HEK293 (cell line): ENCODE results near the gene SLC26A4.

Source experiments
- CTCF ChIA-PET: fragments of 350-600 bp; formaldehyde crosslinking; extraction: SDS; loops from one replicate; lab custom pipeline; 2021; ENCODE audit warnings: antibody characterized with exemption; lab: Yijun Ruan, JAX
- POLR2A ChIA-PET: fragments of 300-600 bp; formaldehyde crosslinking; extraction: SDS; loops from one replicate; lab custom pipeline; 2020; ENCODE audit warnings: antibody characterized with exemption, inconsistent platforms; lab: Yijun Ruan, JAX
- H3K27ac ChIP-seq: fragments of 200-500 bp; sonication (Bioruptor generic); 2 replicates; pipeline ENCODE4 v1.5.1; 2014; ENCODE audit warnings: low read depth, low read length, control low read depth, inconsistent platforms; ENCODE audit errors: extremely low read depth
- H3K36me3 ChIP-seq, 2 experiments: fragments of 200-500 bp in 1 of 2; sonication (Bioruptor generic) in 1 of 2; 1 replicate in 1 of 2; 2 replicates in 1 of 2; pipeline ENCODE4 v1.5.1; 2014 to 2017; ENCODE audit warnings: inconsistent platforms in 2 of 2, low read length in 2 of 2; ENCODE audit not compliant: control insufficient read depth in 2 of 2, insufficient read depth in 1 of 2
- H3K4me1 ChIP-seq: fragments of 200-500 bp; sonication (Bioruptor generic); 2 replicates; pipeline ENCODE4 v1.5.1; 2014; ENCODE audit warnings: mild to moderate bottlenecking, low read length, inconsistent platforms; ENCODE audit not compliant: control insufficient read depth, insufficient read depth
- H3K4me3 ChIP-seq: 2 replicates; pipeline ENCODE4 v1.5.1; 2011; ENCODE audit warnings: low read depth, mild to moderate bottlenecking, control low read depth, low read length, moderate library complexity
- H3K9me3 ChIP-seq: fragments of 200-500 bp; sonication (Bioruptor generic); 2 replicates; pipeline ENCODE4 v1.5.1; 2014; ENCODE audit warnings: low read depth, low read length, inconsistent platforms; ENCODE audit not compliant: control insufficient read depth, insufficient read depth
- AEBP2 ChIP-seq: fragments of 450-650 bp; formaldehyde crosslinking; IDR thresholded peaks from 2 replicates; pipeline ENCODE4 v1.5.1; 2016; ENCODE audit warnings: missing biosample characterization, missing genetic modification characterization, borderline replicate concordance
- BCL6B ChIP-seq: fragments of 450-650 bp; formaldehyde crosslinking; IDR thresholded peaks from 2 replicates; pipeline ENCODE4 v1.5.1; 2017; ENCODE audit warnings: missing biosample characterization, missing genetic modification characterization
- FEZF1 ChIP-seq: fragments of 450-650 bp; formaldehyde crosslinking; IDR thresholded peaks from 2 replicates; pipeline ENCODE4 v1.5.1; 2016; ENCODE audit warnings: missing biosample characterization, missing genetic modification characterization
- PRDM1 ChIP-seq: fragments of 450-650 bp; formaldehyde crosslinking; IDR thresholded peaks from 2 replicates; pipeline ENCODE4; 2016; ENCODE audit warnings: missing biosample characterization, missing genetic modification characterization
- SALL2 ChIP-seq: fragments of 450-650 bp; formaldehyde crosslinking; IDR thresholded peaks from 2 replicates; pipeline ENCODE4 v1.5.0; 2017; ENCODE audit warnings: missing biosample characterization, mild to moderate bottlenecking, missing genetic modification characterization, borderline replicate concordance
- SP7 ChIP-seq: fragments of 450-650 bp; formaldehyde crosslinking; IDR thresholded peaks from 2 replicates; pipeline ENCODE4 v1.5.1; 2016; ENCODE audit warnings: missing biosample characterization, missing genetic modification characterization
- TRIM28 ChIP-seq: IDR thresholded peaks from 2 replicates; pipeline ENCODE4 v1.6.1; 2011; ENCODE audit warnings: low read length, control low read depth, borderline replicate concordance
- ZBTB20 ChIP-seq: fragments of 450-650 bp; formaldehyde crosslinking; IDR thresholded peaks from 2 replicates; pipeline ENCODE4 v1.5.1; 2016; ENCODE audit warnings: missing biosample characterization, missing genetic modification characterization
- ZBTB44 ChIP-seq: fragments of 450-650 bp; IDR thresholded peaks from 2 replicates; pipeline ENCODE4 v1.5.1; 2018; ENCODE audit warnings: missing biosample characterization, mild to moderate bottlenecking, missing genetic modification characterization
- ZFP37 ChIP-seq: fragments of 450-650 bp; formaldehyde crosslinking; IDR thresholded peaks from 2 replicates; pipeline ENCODE4 v1.5.1; 2016; ENCODE audit warnings: missing biosample characterization, missing genetic modification characterization
- ZNF10 ChIP-seq: fragments of 450-650 bp; formaldehyde crosslinking; IDR thresholded peaks from 2 replicates; pipeline ENCODE4 v1.5.1; 2017; ENCODE audit warnings: missing biosample characterization, missing genetic modification characterization
- ZNF112 ChIP-seq: fragments of 450-650 bp; formaldehyde crosslinking; IDR thresholded peaks from 2 replicates; pipeline ENCODE4 v1.5.0; 2017; ENCODE audit warnings: missing biosample characterization, missing genetic modification characterization
- ZNF138 ChIP-seq: fragments of 450-650 bp; formaldehyde crosslinking; IDR thresholded peaks from 2 replicates; pipeline ENCODE4 v1.5.1; 2016; ENCODE audit warnings: missing biosample characterization, missing genetic modification characterization, borderline replicate concordance
- ZNF146 ChIP-seq: fragments of 450-650 bp; formaldehyde crosslinking; IDR thresholded peaks from 2 replicates; pipeline ENCODE4 v1.5.1; 2016; ENCODE audit warnings: missing biosample characterization, missing genetic modification characterization
- ZNF174 ChIP-seq: fragments of 450-650 bp; formaldehyde crosslinking; IDR thresholded peaks from 2 replicates; pipeline ENCODE4 v1.5.0; 2017; ENCODE audit warnings: missing biosample characterization, mild to moderate bottlenecking, missing genetic modification characterization
- ZNF184 ChIP-seq: fragments of 450-650 bp; IDR thresholded peaks from 2 replicates; pipeline ENCODE4 v1.5.1; 2018; ENCODE audit warnings: missing biosample characterization, mild to moderate bottlenecking, missing genetic modification characterization
- ZNF292 ChIP-seq: fragments of 450-650 bp; formaldehyde crosslinking; IDR thresholded peaks from 2 replicates; pipeline ENCODE4 v1.5.1; 2016; ENCODE audit warnings: low read depth, missing biosample characterization, missing genetic modification characterization, borderline replicate concordance
- ZNF311 ChIP-seq: fragments of 450-650 bp; formaldehyde crosslinking; IDR thresholded peaks from 2 replicates; pipeline ENCODE4 v1.5.1; 2017; ENCODE audit warnings: missing biosample characterization, missing genetic modification characterization, borderline replicate concordance
- ZNF335 ChIP-seq: fragments of 450-650 bp; formaldehyde crosslinking; conservative IDR thresholded peaks from 2 replicates; pipeline ENCODE4 v1.5.1; 2016; ENCODE audit warnings: missing biosample characterization, missing genetic modification characterization
- ZNF37A ChIP-seq: fragments of 450-650 bp; IDR thresholded peaks from 2 replicates; pipeline ENCODE4 v1.5.1; 2018; ENCODE audit warnings: missing biosample characterization, missing genetic modification characterization
- ZNF555 ChIP-seq: fragments of 450-650 bp; formaldehyde crosslinking; conservative IDR thresholded peaks from 2 replicates; pipeline ENCODE4 v1.5.1; 2017; ENCODE audit warnings: missing biosample characterization, mild to moderate bottlenecking, missing genetic modification characterization, inconsistent platforms
- ZNF571 ChIP-seq: fragments of 450-650 bp; formaldehyde crosslinking; IDR thresholded peaks from 2 replicates; pipeline ENCODE4 v1.5.0; 2017; ENCODE audit warnings: missing biosample characterization, missing genetic modification characterization
- ZNF624 ChIP-seq: fragments of 450-650 bp; formaldehyde crosslinking; IDR thresholded peaks from 2 replicates; pipeline ENCODE4 v1.5.1; 2017; ENCODE audit warnings: missing biosample characterization, missing genetic modification characterization
- ZNF830 ChIP-seq: fragments of 450-650 bp; IDR thresholded peaks from 2 replicates; pipeline ENCODE4 v1.5.0; 2018; ENCODE audit warnings: missing biosample characterization, missing genetic modification characterization, low read depth, mild to moderate bottlenecking, moderate library complexity
- ZNF843 ChIP-seq: fragments of 450-650 bp; formaldehyde crosslinking; IDR thresholded peaks from 2 replicates; pipeline ENCODE4 v1.5.1; 2016; ENCODE audit warnings: missing biosample characterization, missing genetic modification characterization

SLC26A4 gene

GRCh38 chr7:107696330-107696946, 35.8 kb downstream of the SLC26A4 start:
- Histone ChIP-seq H3K4me3 (no peak overlapping the region), H3K4me1 (no peaks in the 10 kb centered on the region), H3K27ac (no peak overlapping the region), H3K9me3 (no peaks in the 10 kb centered on the region), H3K36me3 (no peaks in the 10 kb centered on the region)
- CTCF ChIA-PET: interaction anchor here (0.7 to 1.2 kb wide), 2 partner anchors 15 to 840 kb away, joined by 3 to 4 read pairs; no protein-coding TSS in a partner anchor
- TF ChIP-seq ZNF311 (tag by site-specific recombination): no peak
- no peak for TF ChIP-seq ZNF843
- no peak for TF ChIP-seq TRIM28
- TF ChIP-seq ZNF292 (tag by site-specific recombination): no peak
- no peak for TF ChIP-seq ZNF830 (tag by site-specific recombination)
- TF ChIP-seq ZNF112: no peak
- TF ChIP-seq ZNF174 (tag by site-specific recombination): no peak
- no peak for TF ChIP-seq AEBP2 (tag by site-specific recombination)
- TF ChIP-seq ZNF335 (tag by site-specific recombination): no peak
- TF ChIP-seq ZNF624 (tag by site-specific recombination): no peak
- TF ChIP-seq SP7 (tag by site-specific recombination): no peak
- POLR2A ChIA-PET: no interaction called here

- H3K36me3 ChIP-seq: no peaks in the 10 kb centered on the region
- no peaks in the 10 kb centered on the region for H3K4me1 ChIP-seq
- no peaks in the 10 kb centered on the region for H3K9me3 ChIP-seq
- POLR2A ChIA-PET: no interaction called here
- CTCF ChIA-PET: interaction anchor here (1.2 kb wide), 1 partner anchor 14 kb away, joined by 3 read pairs; no protein-coding TSS in a partner anchor
- H3K4me3 ChIP-seq: no peak overlapping the region
- H3K27ac ChIP-seq: no peak overlapping the region
- no peak for TF ChIP-seq PRDM1 (tag by site-specific recombination)
- TF ChIP-seq ZNF10 (tag by site-specific recombination): no peak
- no peak for TF ChIP-seq ZBTB44 (tag by site-specific recombination)
- no peak for TF ChIP-seq BCL6B (tag by site-specific recombination)
- no peak for TF ChIP-seq ZNF184 (tag by site-specific recombination)
- TF ChIP-seq SALL2 (tag by site-specific recombination): no peak
- no peak for TF ChIP-seq ZNF555
- no peak for TF ChIP-seq FEZF1 (tag by site-specific recombination)
- TF ChIP-seq ZNF571 (tag by site-specific recombination): no peak
- TF ChIP-seq ZFP37 (tag by site-specific recombination): no peak
- no peak for TF ChIP-seq ZNF146 (tag by site-specific recombination)
- TF ChIP-seq ZBTB20: no peak
- TF ChIP-seq ZNF138 (tag by site-specific recombination): no peak
- no peak for TF ChIP-seq ZNF37A (tag by site-specific recombination)
Measured at GRCh38 chr7:107697321-107698049, 36.9 kb downstream of the SLC26A4 start.
